Smooth muscle cell (in vitro differentiated cells): Measurements from ENCODE around the gene PPP1R3G. TPM values are rescaled to one million over a fixed set of nuclear protein-coding genes. Genes with fewer than 3 reads are reported as not detected.

Source experiments
- DNase-seq: peaks from one replicate; lab custom pipeline; 2025; ENCODE audit not compliant: unreplicated experiment; lab: John Stamatoyannopoulos, UW
- H2AFZ ChIP-seq: fragments of 200-600 bp; sonication (generic); 2 replicates; pipeline ENCODE4 v1.6.0; 2016; ENCODE audit warnings: antibody characterized with exemption, low read depth, mild to moderate bottlenecking
- H3F3A ChIP-seq: fragments of 200-600 bp; sonication (generic); 2 replicates; pipeline ENCODE4 v1.6.0; 2017; ENCODE audit warnings: antibody characterized with exemption, low read depth
- H3K27ac ChIP-seq: fragments of 200-600 bp; sonication (generic); 2 replicates; pipeline ENCODE4 v1.5.1; 2016; ENCODE audit warnings: low read depth, mild to moderate bottlenecking
- H3K27me3 ChIP-seq: fragments of 200-600 bp; sonication (generic); 2 replicates; pipeline ENCODE4 v1.6.1; 2016; ENCODE audit warnings: low read depth, mild to moderate bottlenecking
- H3K36me3 ChIP-seq: fragments of 200-600 bp; sonication (generic); 2 replicates; pipeline ENCODE4 v1.5.1; 2016; ENCODE audit warnings: low read depth
- H3K4me1 ChIP-seq: fragments of 200-600 bp; sonication (generic); 2 replicates; pipeline ENCODE4 v1.5.1; 2016; ENCODE audit warnings: low read depth
- H3K4me2 ChIP-seq: fragments of 200-600 bp; sonication (generic); 2 replicates; pipeline ENCODE4 v1.6.0; 2016; ENCODE audit warnings: mild to moderate bottlenecking
- H3K4me3 ChIP-seq: fragments of 200-600 bp; sonication (generic); 2 replicates; pipeline ENCODE4 v1.5.1; 2016; ENCODE audit warnings: mild to moderate bottlenecking
- H3K79me2 ChIP-seq: fragments of 200-600 bp; sonication (generic); 2 replicates; pipeline ENCODE4 v1.6.0; 2016; ENCODE audit warnings: low read depth, mild to moderate bottlenecking
- H3K9ac ChIP-seq: fragments of 200-600 bp; sonication (generic); 2 replicates; pipeline ENCODE4 v1.6.0; 2016; ENCODE audit warnings: low read depth
- H3K9me3 ChIP-seq: fragments of 200-600 bp; sonication (generic); replicated peaks from 2 replicates; pipeline ENCODE4 v1.5.1; 2016; ENCODE audit warnings: low read depth
- H4K20me1 ChIP-seq: fragments of 200-600 bp; sonication (generic); 2 replicates; pipeline ENCODE4 v1.6.0; 2016; ENCODE audit warnings: low read depth
- CTCF ChIP-seq: fragments of 200-600 bp; sonication (generic); IDR thresholded peaks from 2 replicates; pipeline ENCODE4 v1.5.1; 2017; ENCODE audit warnings: borderline replicate concordance, mild to moderate bottlenecking, antibody characterized with exemption; ENCODE audit not compliant: insufficient read depth, poor library complexity, severe bottlenecking
- WGBS: methylation state at CpG from one replicate; pipeline ENCODE4 v1.1.7; 2016; ENCODE audit warnings: low lambda C conversion rate; 5-methylcytosine and 5-hydroxymethylcytosine counted together
- polyA plus RNA-seq: library from polyadenylated mRNA; unstranded; fragments of >200 nt; fragmentation: Nextera tagmentation; extraction: Ambion mirVana; gene quantifications from 2 replicates; pipeline ENCODE4 v1.2.1, GENCODE V29; 2016
- total RNA-seq: library from RNA; depleted of rRNA; stranded (reverse); fragments of >200 nt; gene quantifications from 2 replicates; pipeline ENCODE4 v1.2.3, GENCODE V29; 2014

PPP1R3G gene
- total and polyA plus RNA-seq, 2 experiments from 2014 or later: 0.63 to 1.4 TPM

GRCh38 chr6:5127106-5127687 lies 42.1 kb downstream of the PPP1R3G start:
- H3K79me2 ChIP-seq: no peaks in the 10 kb centered on the region
- H3F3A ChIP-seq: peaks cover 3% of the 10 kb centered on the region
- TF ChIP-seq CTCF: no peak
- H3K9ac ChIP-seq: no peak overlapping the region
- H3K27me3 ChIP-seq: no peaks in the 10 kb centered on the region
- H3K27ac ChIP-seq: no peak overlapping the region
- no peaks in the 10 kb centered on the region for H3K9me3 ChIP-seq
- 97% methylated on average over 8 of the region's 8 CpGs for WGBS
- H3K4me3 ChIP-seq: no peak overlapping the region
- no peak overlapping the region for H2AFZ ChIP-seq
- H3K4me2 ChIP-seq: no peak overlapping the region
- no peaks in the 10 kb centered on the region for H3K36me3 ChIP-seq
- DNase-seq: no peak
- H4K20me1 ChIP-seq: peaks cover 8% of the 10 kb centered on the region
- peaks cover 25% of the 10 kb centered on the region for H3K4me1 ChIP-seq

DNA sequence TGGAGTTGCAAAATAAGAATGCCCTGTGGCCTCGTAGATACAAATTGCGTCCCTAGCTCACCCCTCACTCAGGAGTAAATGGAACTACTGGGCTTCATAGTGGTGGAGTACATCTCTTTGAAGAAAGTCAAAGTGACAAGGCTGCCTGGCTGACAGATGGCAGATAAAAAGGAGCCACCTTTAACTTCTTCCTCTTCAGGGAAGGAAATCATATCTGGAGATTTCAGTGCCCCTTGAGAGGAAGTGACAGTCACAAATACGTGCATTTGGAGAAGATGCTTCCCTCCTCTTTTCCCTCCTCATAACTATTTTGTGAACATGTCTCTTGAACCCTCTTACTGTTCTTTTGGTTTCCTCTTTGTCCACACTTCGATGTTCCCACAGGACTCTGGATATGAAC lies 43.2 kb downstream of the PPP1R3G start:
- Histone ChIP-seq H3K9me3 (no peaks in the 10 kb centered on the region), H3K4me1 (peaks cover 36% of the 10 kb centered on the region), H3K79me2 (no peaks in the 10 kb centered on the region), H2AFZ (no peak overlapping the region), H3K9ac (no peak overlapping the region), H3K4me2 (no peak overlapping the region), H3K27me3 (no peaks in the 10 kb centered on the region), H4K20me1 (peaks cover 8% of the 10 kb centered on the region), H3K27ac (no peak overlapping the region), H3K36me3 (no peaks in the 10 kb centered on the region), H3K4me3 (no peak overlapping the region), H3F3A (peaks cover 3% of the 10 kb centered on the region)
- no peak for DNase-seq
- TF ChIP-seq CTCF: no peak
- WGBS: 94% methylated on average over 4 of the region's 4 CpGs

DNA sequence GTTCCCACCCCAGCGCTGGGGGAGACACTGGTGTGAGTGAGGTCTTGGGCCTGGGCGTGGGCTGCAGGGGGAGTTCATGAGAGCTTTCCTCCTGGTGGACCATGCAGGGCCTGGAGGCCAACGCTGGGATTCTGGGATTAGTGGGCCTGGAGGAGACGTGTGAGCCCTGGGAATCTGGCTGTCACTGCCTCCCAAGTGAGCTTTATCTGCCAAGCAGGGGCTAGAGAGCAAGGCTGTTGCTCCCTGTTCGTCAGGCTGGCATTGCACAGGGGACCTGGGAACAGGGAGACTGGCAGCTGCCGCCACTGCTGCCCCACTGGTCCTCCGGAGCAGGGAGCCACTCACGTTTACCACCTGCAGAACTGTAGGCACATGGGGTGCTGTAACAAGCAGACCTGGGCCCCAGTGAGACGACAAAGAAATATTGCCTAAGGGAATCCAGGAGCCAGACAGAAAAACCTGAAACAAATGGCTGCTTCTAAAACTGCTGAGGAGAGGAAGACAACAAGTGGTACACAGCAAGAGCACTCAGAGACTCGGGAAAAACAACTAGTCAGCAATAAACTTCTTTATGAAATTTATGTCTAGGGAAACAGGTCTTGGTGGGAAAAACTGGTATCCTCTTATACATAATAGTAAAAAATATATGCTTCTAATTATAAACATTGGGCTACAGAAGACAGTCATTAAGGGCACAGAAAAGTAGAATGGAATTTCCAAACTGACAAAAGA lies 45.2 kb downstream of the PPP1R3G start:
- Histone ChIP-seq H3K9me3 (no peaks in the 10 kb centered on the region), H3K4me2 (no peak overlapping the region), H3K9ac (no peak overlapping the region), H2AFZ (no peak overlapping the region), H3K27me3 (no peaks in the 10 kb centered on the region), H3K27ac (no peak overlapping the region), H3F3A (peaks cover 3% of the 10 kb centered on the region), H4K20me1 (peaks cover 5% of the 10 kb centered on the region), H3K4me3 (no peak overlapping the region), H3K4me1 (peaks cover 42% of the 10 kb centered on the region), H3K36me3 (no peaks in the 10 kb centered on the region), H3K79me2 (no peaks in the 10 kb centered on the region)
- no peak for TF ChIP-seq CTCF
- WGBS: 61% methylated on average over 10 of the region's 10 CpGs
- DNase-seq: no peak
